Anterior cingulate cortex (tissue), 58 donors: Measurements from ENCODE around the gene RPS19BP1.

ENCODE experiments used
- DNase-seq, 58 donors: peaks; one replicate each; lab custom pipeline; 2025; lab: John Stamatoyannopoulos, UW

Gene RPS19BP1

DNA sequence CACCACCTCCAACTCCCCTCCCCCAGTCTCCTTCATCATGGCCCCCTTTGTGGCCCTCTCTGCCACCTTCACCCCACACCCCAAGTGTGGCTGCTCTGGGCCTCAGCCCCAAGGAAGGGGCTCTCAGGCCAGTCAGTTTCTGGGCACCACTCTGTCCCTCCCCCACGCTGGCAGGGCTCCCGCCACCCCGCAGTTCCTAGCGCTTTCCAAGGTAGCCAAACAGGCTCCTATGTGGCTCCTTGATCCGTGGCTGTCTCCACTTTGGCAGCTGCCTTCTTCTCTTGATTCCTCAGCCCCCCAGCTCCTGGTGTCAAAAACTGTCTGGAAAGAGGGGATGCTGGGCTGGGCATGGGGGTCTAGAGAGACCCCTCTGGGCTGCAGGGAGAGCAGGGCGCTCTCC lies 27.6 kb upstream of the RPS19BP1 start:
- no peak for DNase-seq

DNA sequence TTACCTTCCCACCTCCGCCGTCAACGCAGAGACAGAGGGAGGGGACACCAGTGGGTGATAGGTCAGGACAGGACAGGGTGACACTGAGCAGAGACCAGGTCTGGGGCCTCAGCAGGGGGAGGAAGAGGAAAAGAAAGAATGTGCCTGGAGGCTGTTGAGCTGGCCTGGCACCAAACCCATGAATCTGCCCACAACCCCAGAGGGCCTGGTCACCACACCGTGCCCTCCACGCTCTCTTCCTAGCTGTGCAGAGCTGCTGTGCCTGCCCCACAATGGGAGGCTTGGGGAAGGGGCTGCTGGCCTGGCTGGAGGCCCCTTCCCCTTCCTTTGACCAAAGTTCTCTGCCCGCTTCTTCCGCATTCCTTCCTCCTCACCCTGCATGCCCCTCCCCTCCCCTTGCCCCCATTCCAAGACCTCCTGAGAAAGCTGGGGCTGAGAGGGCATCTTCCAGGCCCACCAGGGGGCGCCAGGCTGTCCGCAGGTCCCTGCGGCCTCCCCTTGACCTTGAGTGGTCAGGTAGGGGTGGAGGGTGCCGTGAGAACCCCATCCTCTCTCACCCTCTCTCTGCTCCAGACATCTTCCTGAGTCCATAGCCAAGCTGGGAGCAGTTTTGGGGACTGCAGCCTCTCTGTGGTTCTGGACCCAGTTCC lies 27.0 kb upstream of the RPS19BP1 start:
- no peak for DNase-seq

DNA sequence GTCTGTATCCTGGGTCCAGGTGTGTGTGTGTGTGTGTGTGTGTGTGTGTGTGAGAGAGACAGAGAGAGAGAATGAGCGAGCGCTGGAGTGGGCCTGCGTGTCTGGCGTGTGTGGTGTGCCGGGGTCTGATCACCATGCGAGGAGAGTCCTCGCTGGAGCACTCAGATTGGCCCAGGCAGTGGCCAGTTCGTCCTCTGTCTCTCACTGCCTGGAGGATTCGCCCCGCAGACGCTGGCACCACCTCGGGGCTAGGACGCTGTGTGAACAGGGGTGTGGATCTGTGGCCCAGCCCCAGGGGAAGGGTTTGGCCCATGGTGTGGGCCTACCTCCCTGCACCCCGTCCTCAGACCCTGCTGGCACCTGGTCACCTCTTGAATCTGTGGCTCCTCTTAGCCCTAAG lies 26.4 kb upstream of the RPS19BP1 start:
- DNase-seq: peak in 1 of 58 donors; percentile 6

DNA sequence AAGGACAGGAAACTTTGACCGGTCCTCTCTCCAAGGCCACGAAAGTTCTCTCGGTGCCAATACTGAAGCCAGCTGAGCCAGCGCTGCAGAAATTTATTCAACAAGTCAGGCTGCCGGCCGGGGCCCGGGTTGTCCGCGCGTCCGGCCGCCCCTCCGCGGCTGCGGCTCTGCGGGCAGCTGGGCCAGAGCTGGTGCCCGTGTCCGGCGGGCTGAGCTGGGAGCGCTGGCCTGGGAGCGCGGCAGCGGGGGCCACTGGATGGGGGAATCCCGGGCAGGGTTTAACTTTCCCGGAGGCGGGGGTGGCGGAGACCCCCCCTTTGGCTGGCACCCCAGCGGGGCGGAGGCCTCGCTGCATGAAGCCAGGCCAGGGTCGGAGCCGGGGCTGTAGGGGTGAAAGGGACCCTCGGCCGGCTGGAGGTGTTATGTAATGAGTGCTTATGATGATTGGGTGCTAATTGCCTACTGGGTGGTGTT lies 25.7 kb upstream of the RPS19BP1 start:
- DNase-seq: no peak

DNA sequence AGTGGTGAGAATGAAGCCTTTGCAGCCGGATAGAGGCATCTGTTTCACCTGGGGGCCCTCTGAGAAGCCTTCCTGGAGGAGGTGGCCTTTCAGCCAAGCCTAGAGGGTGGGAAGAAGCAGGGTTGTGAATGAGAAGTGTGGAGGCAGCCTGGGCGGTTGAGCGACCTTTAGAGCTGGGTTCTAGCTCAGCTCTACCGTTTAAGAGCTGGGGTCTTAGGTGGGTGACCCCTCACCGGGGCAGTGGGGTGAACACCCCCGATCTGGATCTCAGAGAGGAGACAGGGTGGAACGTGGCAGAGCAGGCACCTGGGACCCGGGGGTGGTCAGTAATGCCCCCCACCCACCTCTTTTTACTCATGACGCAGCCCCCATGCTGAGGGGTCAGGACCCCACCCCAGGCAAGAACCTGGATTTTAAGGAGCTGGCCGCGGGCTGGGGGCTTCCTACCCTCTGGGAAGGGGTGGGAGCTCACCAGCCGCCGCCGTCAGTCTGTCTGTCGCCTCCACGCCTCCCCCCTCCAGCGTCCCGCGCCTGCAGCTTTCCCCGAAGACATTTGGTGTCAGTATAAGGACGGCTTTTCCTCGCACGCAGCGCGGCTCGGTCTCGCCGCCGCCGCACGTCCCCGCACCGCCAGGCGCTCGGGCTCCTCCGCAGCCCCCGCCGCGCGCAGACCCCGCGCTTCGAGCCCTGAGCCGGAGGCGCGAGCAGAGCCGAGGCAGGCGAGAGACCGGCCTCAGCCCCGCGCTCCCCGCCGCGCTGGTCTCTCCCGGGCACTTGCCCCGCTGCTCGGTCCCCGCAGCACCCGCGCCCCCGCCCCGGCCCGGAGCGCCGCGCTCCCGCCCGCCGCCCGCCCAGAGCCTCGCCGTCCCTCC lies 24.7 kb upstream of the RPS19BP1 start:
- peak in 29 of 58 donors; percentile 4 to 60 (median 26) for DNase-seq

DNA sequence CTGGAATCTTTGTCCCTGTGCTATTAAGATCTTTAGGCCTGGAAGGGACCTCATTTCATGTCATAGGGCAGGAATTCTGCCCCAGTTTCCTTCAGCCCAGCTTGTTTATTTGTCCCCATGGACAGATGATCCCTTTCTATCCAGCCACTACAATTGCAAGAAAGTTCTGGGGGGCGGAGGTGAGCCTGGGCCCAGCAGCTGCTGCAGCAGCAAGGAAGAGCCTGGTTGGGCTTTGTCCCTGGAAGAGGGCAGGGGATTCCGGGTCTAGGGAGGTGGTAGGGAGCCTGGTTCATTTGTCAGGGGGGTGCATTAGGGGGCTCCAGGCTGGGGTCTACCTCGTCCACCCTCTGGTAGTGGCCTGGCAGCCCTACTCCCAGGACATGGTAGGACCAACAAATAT lies 21.6 kb upstream of the RPS19BP1 start:
- no peak for DNase-seq

DNA sequence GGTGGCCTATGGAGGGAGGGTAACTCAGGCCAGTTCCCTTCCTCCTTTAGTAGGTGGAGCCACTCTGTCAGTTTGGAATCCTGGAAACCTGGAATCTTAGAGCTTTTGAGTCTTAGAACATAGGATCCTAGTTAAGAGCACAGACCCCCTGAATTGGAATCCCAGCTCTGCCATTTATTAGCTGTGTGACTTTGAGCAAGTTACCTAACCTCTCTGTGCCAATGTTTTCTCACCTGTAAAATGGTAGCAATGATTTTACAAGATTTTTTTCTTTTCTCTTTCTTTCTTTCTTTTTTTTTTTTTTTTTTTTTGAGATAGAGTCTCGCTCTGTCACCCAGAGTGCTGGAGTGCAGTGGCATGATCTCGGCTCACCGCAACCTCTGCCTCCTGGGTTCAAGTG lies 20.9 kb upstream of the RPS19BP1 start:
- DNase-seq: no peak

DNA sequence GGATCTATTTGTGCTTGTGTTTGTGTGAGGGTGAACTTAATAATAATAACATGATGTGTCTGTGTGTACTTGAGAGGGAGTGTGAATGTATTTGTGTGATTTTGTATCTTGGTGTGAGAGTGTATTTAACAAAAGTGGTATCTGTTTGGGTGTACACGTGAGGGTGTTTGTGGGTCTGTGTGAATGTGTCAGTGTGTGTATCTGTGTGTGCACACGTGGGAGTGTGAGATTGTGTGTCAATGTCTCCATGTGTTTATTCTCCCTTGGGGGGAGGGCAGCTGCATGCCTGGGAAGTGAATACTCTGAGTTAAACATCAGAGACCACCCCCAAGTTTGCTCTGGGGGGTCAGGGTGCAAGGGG lies 15.0 kb upstream of the RPS19BP1 start:
- DNase-seq: no peak

DNA sequence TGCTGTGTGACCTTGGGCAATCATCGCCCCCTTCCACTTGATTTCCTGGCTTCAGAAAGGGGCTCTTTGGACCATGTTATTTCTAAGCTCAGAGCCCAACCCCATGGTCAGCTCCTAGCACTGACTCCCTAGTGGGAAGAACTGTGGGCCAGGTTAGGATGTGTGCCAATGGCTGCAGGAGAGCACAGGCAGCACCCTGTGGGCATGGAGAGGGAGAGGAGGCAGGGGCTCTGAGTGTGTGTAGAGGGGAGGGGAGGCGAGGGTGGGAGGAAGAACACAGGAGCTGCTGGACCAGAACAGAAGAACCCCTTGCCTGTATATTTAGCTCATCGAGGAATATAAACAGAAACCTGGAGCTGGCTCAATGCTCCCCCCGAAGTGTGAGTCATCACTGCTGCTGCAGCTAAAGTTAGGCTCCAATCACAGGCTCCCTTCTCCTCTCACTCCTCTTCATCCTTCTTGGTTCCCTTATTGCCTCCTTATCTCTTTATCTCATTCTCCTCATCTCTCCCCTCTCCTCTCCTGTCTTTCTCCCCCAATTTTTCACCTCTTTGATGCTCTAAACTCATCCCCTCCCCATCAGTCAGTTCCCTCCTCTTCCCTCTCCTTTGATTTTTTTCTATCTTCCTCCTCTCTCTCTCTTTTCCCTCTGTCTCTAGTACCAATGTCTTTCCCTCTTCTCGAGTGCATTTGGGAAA lies 14.5 kb upstream of the RPS19BP1 start:
- DNase-seq: peak in 39 of 58 donors; percentile 5 to 80 (median 42)

DNA sequence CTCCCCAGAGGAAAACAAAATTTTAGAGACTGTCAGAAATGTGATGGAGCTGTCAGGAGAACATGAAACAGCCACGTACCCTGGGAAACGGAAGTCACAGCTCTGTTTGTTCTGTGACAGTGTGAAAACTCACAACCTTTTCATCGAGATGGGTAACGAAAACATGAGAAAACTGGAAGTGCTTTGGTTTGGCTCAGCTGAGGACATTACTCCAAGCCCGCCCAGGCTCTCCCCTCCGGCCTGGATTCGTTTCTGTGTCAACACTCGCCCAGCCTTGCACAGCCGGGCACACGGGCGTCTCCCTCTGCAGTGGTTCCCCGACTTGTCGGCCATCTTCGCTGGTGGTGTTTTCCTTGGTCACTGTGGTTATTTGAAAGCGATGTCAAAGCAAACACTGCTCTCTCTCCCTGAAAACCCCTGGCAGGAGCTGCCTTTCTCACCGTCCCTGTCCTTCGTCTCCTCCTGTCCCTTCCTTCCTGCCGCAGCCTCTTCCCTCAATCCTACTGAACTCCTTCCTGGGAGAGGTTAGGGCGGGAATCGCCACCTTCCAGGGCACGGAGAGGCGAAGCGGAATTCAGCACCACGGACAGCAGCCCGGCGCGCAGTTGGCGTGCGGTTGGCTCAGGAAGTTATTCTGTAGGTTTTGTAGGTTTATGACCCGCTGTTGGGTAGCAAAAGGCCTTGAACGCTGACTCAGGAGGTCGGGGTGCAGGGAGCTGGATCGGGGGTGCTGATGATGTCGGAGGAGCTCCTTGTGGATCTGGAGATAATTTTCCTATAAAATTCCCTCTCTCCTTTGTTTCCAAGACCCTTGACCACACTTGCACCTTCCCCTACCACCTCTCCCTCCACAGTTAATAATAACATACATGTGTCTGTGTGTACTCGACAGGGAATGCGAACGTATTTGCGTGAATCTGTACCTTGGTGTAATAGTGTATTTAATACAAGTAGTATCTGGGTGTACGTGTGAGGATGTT lies 13.1 kb upstream of the RPS19BP1 start:
- DNase-seq: peak in 1 of 58 donors; percentile 18

DNA sequence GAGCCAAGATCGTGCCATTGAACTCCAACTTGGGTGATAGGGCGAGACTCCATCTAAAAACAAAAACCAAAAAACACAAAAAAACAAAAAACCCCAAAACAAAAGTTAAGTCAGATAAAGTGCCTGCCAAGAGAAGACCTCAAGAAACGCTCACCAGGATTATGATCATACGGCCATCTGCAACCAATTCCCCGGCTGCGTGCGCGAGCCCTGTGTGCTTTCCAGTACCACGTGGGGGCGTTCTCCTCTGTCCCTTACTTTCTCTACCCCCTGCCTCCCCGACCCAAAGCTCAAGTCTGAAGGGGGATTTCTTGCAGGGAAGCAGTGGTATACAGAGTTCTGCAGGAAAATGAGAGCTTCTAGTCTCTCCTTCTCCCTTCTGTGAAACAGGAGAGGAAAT lies 10.5 kb upstream of the RPS19BP1 start:
- peak in 3 of 58 donors; percentile 16 to 26 (median 26) for DNase-seq

DNA sequence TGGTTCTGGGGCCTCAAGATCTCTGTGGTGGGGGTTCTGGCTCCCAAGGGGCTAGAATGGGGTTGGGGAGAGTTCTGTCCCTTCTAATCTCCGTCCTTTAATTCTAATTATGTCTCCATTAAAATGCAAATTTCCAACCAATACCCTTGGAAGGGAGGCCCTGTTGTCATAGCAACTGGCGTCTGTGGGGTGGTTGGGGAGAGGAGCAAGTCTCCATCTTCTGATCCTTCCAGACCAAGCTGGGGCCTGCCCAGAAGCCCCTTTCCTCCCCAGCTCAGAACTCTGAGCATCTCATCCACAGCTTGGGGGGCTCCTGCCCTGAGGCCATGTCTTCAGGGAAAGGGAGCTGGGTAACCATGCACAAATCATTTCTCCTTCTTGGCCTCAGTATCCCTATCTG lies 5.4 kb upstream of the RPS19BP1 start:
- DNase-seq: no peak

DNA sequence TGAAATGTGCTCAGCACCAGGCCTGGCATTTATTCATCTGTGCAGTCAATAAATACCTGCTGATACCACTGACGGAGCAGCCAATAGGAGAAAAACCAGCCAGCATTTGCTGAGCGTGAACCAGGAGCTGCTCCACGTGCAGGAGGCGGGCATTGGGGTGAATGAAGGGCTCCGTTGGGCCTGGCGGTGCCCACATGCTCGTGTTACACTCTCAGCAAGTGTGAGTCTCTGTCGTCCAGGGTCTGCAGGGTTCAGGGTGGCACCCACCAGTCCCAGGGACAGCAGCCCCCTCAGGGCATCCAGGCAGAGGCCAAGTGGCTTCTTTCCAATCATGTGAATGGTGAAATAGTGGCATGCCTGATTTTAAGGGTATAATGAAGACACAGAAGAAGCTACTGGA lies 4.2 kb upstream of the RPS19BP1 start:
- no peak for DNase-seq

DNA sequence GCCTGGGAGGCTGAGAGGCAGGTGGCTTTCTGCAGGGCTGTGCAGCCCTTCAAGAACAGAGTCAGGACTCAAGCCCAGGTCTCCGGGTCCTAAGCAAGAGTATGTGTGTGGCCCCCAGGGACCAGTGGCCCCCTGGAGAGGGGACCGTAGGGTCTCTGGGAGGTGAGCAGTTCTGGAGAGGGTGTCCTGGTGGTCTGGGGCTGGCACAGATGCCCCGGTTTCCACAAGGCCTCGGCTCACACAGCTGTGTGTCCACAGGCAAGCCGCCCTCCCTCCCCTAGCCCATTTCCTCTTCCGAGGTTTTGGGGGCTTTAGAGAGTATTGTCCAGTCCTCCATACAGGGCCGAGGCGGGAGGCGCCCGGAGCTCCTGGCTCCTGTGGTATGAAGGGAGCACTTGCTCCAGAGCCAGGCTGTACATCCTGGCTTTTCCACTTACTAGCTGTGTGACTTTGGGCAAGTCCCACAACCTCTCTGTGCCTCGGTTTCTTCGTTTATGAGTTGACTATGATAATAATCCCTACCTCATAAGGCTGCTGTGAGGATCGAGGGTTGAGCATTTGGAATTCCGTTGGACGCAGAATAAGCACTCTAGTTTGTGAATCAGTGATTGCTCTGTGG lies 3.4 kb upstream of the RPS19BP1 start:
- no peak for DNase-seq

DNA sequence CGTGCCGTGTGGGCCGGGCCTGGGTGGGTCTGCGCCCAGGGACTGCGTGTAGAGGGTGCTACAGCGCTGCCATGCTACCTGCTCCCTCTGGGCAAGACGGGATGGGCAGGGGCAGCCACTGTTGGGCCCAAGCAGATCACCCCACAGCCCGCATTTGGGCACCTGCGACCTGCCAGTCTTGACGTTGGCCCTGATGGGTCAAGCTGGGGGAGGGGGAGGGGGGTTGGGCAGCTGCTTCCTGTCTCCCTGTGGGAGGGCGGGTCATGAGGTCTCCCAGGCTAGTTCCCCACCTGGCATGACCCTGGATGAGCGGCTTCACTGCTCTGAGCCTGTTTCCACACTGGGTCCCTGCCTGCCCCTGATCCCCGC lies 2.8 kb upstream of the RPS19BP1 start:
- no peak for DNase-seq

DNA sequence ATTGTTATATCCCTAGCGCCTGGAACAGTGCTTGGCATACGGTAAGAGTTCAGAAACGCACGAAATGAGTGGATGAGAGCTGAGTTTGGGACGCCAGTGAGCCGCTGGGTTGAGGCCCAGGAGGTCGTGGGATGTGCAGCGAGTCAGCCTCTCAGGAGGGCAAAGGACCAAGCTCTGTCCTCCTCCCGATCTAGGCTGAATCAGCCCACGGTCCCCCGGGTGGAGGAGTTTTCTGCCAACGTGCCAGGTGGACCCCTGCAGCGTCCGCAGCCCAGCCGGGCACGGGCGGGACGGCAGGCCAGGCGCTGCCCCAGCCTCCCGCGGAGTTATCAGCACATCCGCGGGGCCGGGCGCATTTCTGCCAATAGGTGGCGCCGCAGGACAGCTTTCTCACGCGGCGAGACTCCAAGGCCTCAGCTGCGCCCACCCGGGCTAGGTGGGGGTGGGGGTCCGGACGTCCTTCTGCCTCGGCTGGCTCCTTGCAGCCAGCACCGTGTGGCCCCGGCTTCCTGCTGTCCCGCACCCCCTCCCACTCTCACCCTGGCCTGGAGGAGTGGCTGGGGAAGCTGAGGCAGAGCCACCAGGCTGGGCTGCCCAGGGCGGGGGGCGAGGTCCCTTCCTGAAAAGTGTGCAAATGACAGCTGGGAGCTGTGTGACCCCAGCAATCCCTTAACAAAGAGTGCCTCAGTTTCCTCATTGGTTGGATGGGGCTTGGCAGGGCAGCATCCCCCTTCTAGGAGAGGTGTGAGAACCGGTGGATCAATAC lies 2.2 kb upstream of the RPS19BP1 start:
- DNase-seq: peak in 51 of 58 donors; percentile 19 to 92 (median 63)

DNA sequence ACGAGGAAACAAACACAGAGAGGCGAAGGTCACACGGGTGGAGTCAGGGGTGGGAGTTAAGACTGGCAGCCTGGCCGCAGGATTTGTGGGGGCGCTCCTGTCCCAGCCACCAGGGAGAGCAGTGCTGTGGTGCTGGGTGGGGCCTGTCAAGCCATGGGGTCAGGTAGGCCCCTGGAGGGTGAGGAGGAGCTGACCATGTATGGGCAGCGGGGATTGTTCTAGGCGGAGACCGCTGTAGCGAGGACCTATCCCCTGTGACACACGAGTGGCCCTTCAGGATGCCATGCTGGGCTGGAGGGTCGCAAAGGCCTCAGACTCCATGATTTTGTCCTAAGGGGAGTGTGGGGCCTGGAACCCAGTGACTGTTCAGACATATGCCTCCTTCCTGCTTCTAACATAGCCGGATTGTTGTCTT lies 1.6 kb upstream of the RPS19BP1 start:
- no peak for DNase-seq

DNA sequence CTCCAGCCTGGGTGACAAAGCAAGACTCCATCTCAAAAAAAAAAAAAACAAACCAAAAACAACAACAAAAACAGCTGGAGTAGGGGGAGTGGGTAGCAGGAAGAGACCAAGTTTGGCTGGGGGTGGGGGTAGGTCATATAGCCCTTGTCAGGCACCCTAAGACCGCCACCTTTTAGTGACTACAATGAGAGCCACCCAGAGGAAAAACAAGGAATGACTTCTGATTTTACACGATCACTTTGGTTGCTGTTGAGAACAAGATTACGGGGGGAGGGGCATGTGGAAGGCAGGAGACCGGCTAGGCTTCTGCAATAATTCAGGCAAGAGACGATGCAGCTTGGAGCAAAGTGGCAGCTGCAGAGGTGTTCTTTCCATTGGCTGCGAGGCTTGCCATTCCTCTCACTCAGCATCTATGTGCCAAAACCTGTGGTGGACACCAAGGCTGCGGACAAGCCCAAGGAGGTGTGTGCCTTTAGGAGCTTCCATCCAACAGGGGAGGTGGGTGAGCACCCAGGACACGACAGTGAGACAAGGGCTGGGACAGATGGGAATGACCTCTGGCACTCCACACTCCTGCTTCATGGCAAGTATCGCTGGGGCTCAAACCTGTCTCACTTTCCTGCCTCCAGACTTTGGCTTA lies 1.7 kb downstream of the RPS19BP1 start:
- DNase-seq: no peak
